HepG2 (cell line): ENCODE measurements around the gene CTNNBL1. TPM values are rescaled to one million over a fixed set of nuclear protein-coding genes. Genes with fewer than 3 reads are reported as not detected.

Source experiments
- BORCS8-MEF2B ChIP-seq: sonication (generic); formaldehyde crosslinking; IDR thresholded peaks from 2 replicates; pipeline ENCODE4 v1.8.0; 2022; ENCODE audit warnings: mild to moderate bottlenecking, missing genetic modification reagents
- HNF4A ChIP-seq: sonication (generic); formaldehyde crosslinking; IDR thresholded peaks from 2 replicates; pipeline ENCODE4 v1.4.0; 2020; ENCODE audit warnings: missing genetic modification reagents
- MEF2D ChIP-seq: sonication (generic); formaldehyde crosslinking; IDR thresholded peaks from 2 replicates; pipeline ENCODE4 v1.5.1; 2020; ENCODE audit warnings: mild to moderate bottlenecking, missing genetic modification reagents
- SIN3A ChIP-seq: IDR thresholded peaks from 2 replicates; pipeline ENCODE4 v1.6.1; 2011; ENCODE audit warnings: low read depth, mild to moderate bottlenecking, control low read depth, low read length, borderline replicate concordance
- SOX5 ChIP-seq: IDR thresholded peaks from 2 replicates; pipeline ENCODE4 v1.6.1; 2016; ENCODE audit warnings: borderline replicate concordance
- ZIK1 ChIP-seq: sonication (generic); formaldehyde crosslinking; IDR thresholded peaks from 2 replicates; pipeline ENCODE4 v1.5.0; 2020; ENCODE audit warnings: mild to moderate bottlenecking, low read depth, missing genetic modification reagents, borderline replicate concordance
- ZNF224 ChIP-seq: sonication (generic); formaldehyde crosslinking; IDR thresholded peaks from 2 replicates; pipeline ENCODE4 v1.5.0; 2020; ENCODE audit warnings: mild to moderate bottlenecking, missing genetic modification reagents
- ZNF260 ChIP-seq: sonication (generic); formaldehyde crosslinking; IDR thresholded peaks from 2 replicates; pipeline ENCODE4 v1.4.0; 2020; ENCODE audit warnings: missing genetic modification reagents, low read depth, mild to moderate bottlenecking, borderline replicate concordance
- ZNF30 ChIP-seq: sonication (generic); formaldehyde crosslinking; IDR thresholded peaks from 2 replicates; pipeline ENCODE4 v1.5.0; 2020; ENCODE audit warnings: mild to moderate bottlenecking, missing genetic modification reagents
- ZNF343 ChIP-seq: sonication (generic); formaldehyde crosslinking; IDR thresholded peaks from 2 replicates; pipeline ENCODE4 v1.4.0; 2020; ENCODE audit warnings: mild to moderate bottlenecking, missing genetic modification reagents
- polyA plus RNA-seq, 8 experiments: library from polyadenylated mRNA; depleted of rRNA in 3 of 8; stranded (reverse) in 7 of 8; unstranded in 1 of 8; fragments of >200 nt; fragmentation: Illumina TruSeq in 4 of 8; extraction: Trizol in 4 of 8; gene quantifications; 2 replicates each; pipeline versions ENCODE4 v1.2.1 to v1.2.3, GENCODE V29; 2011 to 2016; ENCODE audit warnings: low read depth in 4 of 8, missing spikeins in 1 of 8, mixed read lengths in 1 of 8; ENCODE audit not compliant: insufficient read depth in 1 of 8
- total RNA-seq, 5 experiments: library from RNA; depleted of rRNA; stranded (reverse); fragments of >200 nt; fragmentation: Illumina TruSeq; extraction: Trizol; gene quantifications; 2 replicates each; pipeline ENCODE4 v1.2.3, GENCODE V29; 2016; ENCODE audit warnings: low read depth in 1 of 5
- TF ChIP-seq, protein P1 (sequence below): sonication (generic); formaldehyde crosslinking; conservative IDR thresholded peaks from 2 replicates; pipeline ENCODE4 v1.8.0; 2022; ENCODE audit warnings: mild to moderate bottlenecking, moderate library complexity, missing genetic modification reagents
- TF ChIP-seq, protein P2 (sequence below): sonication (generic); formaldehyde crosslinking; IDR thresholded peaks from 2 replicates; pipeline ENCODE4 v1.8.1; 2023; ENCODE audit warnings: mild to moderate bottlenecking, moderate library complexity, missing genetic modification reagents
- TF ChIP-seq, protein P3 (sequence below): sonication (generic); formaldehyde crosslinking; IDR thresholded peaks from 2 replicates; pipeline ENCODE4 v1.5.1; 2020; ENCODE audit warnings: missing genetic modification reagents, mild to moderate bottlenecking, borderline replicate concordance
- TF ChIP-seq, protein P4 (sequence below): IDR thresholded peaks from 2 replicates; pipeline ENCODE4 v1.6.1; 2016; ENCODE audit warnings: missing biosample characterization, missing genetic modification reagents, low read depth
- TF ChIP-seq, protein P5 (sequence below): sonication (generic); formaldehyde crosslinking; IDR thresholded peaks from 2 replicates; pipeline ENCODE4 v1.4.0; 2020; ENCODE audit warnings: missing genetic modification reagents
- TF ChIP-seq, protein P6 (sequence below): sonication (generic); formaldehyde crosslinking; IDR thresholded peaks from 2 replicates; pipeline ENCODE4 v1.4.0; 2020; ENCODE audit warnings: mild to moderate bottlenecking, missing genetic modification reagents, borderline replicate concordance

The CTNNBL1 gene
- total and polyA plus RNA-seq, 2 of the 13 experiments (the other 11 are each of a cell fraction or from before 2014, with no cell fraction given), result 49.3 to 94.6 TPM

DNA sequence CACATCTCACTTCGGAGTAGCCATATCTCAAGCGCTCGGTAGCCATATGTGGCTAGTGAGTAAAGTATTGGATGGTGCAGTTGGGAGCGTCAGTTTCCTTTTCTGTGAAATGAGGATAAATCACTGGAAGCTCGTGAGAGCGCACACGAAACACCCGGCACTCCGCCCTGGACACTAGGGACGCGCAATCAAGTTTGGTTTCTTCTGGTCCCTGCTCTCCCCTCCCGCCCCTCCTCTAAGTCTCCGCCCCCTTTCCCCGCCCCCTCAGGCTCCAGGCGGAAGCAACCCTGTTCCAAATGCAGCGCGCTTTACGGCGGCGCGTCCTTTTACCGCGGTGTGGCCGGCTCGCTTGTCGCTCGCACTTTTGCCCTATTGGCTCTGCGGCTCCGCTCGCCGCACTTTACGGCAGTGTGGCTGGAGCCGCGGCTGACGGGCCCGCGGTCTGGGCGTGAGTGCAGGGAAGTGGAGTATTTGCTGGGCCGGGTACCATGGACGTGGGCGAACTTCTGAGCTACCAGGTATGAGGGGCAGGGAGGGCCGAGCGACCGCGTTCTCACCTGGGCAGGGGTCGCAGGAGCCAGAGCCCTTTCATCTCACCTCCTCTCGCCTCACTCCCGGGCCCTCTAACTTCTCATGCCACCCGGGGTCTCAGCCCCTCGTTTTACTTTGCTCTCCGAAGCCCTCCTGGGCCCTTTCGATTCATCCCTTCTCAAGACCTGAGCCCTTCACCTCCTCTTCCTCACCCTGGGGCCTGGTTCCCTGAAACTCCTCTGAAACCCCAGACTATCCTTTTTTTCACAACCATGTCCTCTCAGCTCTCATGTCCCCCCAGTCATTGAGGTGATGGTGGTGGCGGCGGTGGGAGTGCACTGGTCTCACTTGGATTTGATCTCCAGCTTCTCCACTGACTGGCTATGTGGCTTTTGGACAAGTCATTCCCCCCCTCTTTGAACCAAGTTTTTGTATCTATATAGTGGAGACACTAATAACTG, at the start of gene CTNNBL1 (continued):
- TF ChIP-seq, protein P1, sequence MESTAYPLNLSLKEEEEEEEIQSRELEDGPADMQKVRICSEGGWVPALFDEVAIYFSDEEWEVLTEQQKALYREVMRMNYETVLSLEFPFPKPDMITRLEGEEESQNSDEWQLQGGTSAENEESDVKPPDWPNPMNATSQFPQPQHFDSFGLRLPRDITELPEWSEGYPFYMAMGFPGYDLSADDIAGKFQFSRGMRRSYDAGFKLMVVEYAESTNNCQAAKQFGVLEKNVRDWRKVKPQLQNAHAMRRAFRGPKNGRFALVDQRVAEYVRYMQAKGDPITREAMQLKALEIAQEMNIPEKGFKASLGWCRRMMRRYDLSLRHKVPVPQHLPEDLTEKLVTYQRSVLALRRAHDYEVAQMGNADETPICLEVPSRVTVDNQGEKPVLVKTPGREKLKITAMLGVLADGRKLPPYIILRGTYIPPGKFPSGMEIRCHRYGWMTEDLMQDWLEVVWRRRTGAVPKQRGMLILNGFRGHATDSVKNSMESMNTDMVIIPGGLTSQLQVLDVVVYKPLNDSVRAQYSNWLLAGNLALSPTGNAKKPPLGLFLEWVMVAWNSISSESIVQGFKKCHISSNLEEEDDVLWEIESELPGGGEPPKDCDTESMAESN (CRISPR knock-in tag), result peak; percentile 94
- TF ChIP-seq ZIK1 (peak; percentile 90), BORCS8-MEF2B (CRISPR knock-in tag) (peak; percentile 85), ZNF343 (CRISPR knock-in tag) (peak; percentile 91), ZNF30 (CRISPR knock-in tag) (no peak), HNF4A (CRISPR knock-in tag) (peak; percentile 60), SIN3A (peak; percentile 90), ZNF224 (CRISPR knock-in tag) (no peak; the same call in 1 of the 2 replicates), ZNF260 (CRISPR knock-in tag) (peak; percentile 72; the same call in 1 of the 2 replicates), SOX5 (peak; percentile 17; the same call in 1 of the 2 replicates), MEF2D (CRISPR knock-in tag) (peak; percentile 90; the same call in 1 of the 2 replicates)
- TF ChIP-seq, protein P2, sequence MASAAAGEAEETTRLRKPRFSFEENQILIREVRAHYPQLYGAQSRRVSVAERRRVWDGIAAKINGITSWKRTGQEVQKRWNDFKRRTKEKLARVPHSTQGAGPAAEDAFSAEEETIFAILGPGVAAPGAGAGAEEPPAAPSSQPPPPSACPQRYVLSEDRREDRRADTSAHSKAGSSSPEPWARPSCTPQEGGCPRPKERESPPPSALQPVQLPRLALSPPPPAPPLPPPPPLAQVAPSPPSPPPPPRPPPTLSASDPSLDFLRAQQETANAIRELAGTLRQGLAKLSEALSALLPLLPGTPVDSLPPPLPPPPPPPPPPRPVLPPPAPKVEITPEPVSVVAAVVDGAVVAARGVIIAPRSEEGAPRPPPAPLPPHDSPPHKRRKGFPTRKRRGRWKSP (CRISPR knock-in tag), result peak; percentile 9
- TF ChIP-seq, protein P3, sequence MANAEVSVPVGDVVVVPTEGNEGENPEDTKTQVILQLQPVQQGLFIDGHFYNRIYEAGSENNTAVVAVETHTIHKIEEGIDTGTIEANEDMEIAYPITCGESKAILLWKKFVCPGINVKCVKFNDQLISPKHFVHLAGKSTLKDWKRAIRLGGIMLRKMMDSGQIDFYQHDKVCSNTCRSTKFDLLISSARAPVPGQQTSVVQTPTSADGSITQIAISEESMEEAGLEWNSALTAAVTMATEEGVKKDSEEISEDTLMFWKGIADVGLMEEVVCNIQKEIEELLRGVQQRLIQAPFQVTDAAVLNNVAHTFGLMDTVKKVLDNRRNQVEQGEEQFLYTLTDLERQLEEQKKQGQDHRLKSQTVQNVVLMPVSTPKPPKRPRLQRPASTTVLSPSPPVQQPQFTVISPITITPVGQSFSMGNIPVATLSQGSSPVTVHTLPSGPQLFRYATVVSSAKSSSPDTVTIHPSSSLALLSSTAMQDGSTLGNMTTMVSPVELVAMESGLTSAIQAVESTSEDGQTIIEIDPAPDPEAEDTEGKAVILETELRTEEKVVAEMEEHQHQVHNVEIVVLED (CRISPR knock-in tag), result peak; percentile 91
- TF ChIP-seq, protein P4, sequence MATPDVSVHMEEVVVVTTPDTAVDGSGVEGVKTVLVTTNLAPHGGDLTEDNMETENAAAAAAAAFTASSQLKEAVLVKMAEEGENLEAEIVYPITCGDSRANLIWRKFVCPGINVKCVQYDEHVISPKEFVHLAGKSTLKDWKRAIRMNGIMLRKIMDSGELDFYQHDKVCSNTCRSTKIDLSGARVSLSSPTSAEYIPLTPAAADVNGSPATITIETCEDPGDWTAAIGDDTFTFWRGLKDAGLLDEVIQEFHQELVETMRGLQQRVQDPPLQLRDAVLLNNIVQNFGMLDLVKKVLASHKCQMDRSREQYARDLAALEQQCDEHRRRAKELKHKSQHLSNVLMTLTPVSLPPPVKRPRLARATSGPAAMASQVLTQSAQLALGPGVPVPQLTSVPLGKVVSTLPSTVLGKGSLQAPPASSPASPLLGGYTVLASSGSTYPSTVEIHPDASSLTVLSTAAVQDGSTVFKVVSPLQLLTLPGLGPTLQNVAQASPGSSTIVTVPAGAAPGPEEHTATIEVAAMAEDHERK, result peak; percentile 64; the same call in 1 of the 2 replicates
- TF ChIP-seq, protein P5, sequence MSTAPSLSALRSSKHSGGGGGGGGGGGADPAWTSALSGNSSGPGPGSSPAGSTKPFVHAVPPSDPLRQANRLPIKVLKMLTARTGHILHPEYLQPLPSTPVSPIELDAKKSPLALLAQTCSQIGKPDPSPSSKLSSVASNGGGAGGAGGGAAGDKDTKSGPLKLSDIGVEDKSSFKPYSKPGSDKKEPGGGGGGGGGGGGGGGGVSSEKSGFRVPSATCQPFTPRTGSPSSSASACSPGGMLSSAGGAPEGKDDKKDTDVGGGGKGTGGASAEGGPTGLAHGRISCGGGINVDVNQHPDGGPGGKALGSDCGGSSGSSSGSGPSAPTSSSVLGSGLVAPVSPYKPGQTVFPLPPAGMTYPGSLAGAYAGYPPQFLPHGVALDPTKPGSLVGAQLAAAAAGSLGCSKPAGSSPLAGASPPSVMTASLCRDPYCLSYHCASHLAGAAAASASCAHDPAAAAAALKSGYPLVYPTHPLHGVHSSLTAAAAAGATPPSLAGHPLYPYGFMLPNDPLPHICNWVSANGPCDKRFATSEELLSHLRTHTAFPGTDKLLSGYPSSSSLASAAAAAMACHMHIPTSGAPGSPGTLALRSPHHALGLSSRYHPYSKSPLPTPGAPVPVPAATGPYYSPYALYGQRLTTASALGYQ (CRISPR knock-in tag), result peak; percentile 79; the same call in 1 of the 2 replicates
- TF ChIP-seq, protein P6, sequence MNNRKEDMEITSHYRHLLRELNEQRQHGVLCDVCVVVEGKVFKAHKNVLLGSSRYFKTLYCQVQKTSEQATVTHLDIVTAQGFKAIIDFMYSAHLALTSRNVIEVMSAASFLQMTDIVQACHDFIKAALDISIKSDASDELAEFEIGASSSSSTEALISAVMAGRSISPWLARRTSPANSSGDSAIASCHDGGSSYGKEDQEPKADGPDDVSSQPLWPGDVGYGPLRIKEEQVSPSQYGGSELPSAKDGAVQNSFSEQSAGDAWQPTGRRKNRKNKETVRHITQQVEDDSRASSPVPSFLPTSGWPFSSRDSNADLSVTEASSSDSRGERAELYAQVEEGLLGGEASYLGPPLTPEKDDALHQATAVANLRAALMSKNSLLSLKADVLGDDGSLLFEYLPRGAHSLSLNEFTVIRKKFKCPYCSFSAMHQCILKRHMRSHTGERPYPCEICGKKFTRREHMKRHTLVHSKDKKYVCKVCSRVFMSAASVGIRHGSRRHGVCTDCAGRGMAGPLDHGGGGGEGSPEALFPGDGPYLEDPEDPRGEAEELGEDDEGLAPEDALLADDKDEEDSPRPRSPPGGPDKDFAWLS (CRISPR knock-in tag), result no peak
